HEK293 (cell line): ENCODE measurements around the gene DDX31.

ENCODE experiments used
- CTCF ChIA-PET: fragments of 350-600 bp; formaldehyde crosslinking; extraction: SDS; loops from one replicate; lab custom pipeline; 2021; ENCODE audit warnings: antibody characterized with exemption; lab: Yijun Ruan, JAX
- POLR2A ChIA-PET: fragments of 300-600 bp; formaldehyde crosslinking; extraction: SDS; loops from one replicate; lab custom pipeline; 2020; ENCODE audit warnings: antibody characterized with exemption, inconsistent platforms; lab: Yijun Ruan, JAX
- H3K27ac ChIP-seq: fragments of 200-500 bp; sonication (Bioruptor generic); 2 replicates; pipeline ENCODE4 v1.5.1; 2014; ENCODE audit warnings: low read depth, low read length, control low read depth, inconsistent platforms; ENCODE audit errors: extremely low read depth
- H3K36me3 ChIP-seq, 2 experiments: fragments of 200-500 bp in 1 of 2; sonication (Bioruptor generic) in 1 of 2; 1 replicate in 1 of 2; 2 replicates in 1 of 2; pipeline ENCODE4 v1.5.1; 2014 to 2017; ENCODE audit warnings: inconsistent platforms in 2 of 2, low read length in 2 of 2; ENCODE audit not compliant: control insufficient read depth in 2 of 2, insufficient read depth in 1 of 2
- H3K4me1 ChIP-seq: fragments of 200-500 bp; sonication (Bioruptor generic); 2 replicates; pipeline ENCODE4 v1.5.1; 2014; ENCODE audit warnings: mild to moderate bottlenecking, low read length, inconsistent platforms; ENCODE audit not compliant: control insufficient read depth, insufficient read depth
- H3K4me3 ChIP-seq: 2 replicates; pipeline ENCODE4 v1.5.1; 2011; ENCODE audit warnings: low read depth, mild to moderate bottlenecking, control low read depth, low read length, moderate library complexity
- H3K9me3 ChIP-seq: fragments of 200-500 bp; sonication (Bioruptor generic); 2 replicates; pipeline ENCODE4 v1.5.1; 2014; ENCODE audit warnings: low read depth, low read length, inconsistent platforms; ENCODE audit not compliant: control insufficient read depth, insufficient read depth
- FEZF1 ChIP-seq: fragments of 450-650 bp; formaldehyde crosslinking; IDR thresholded peaks from 2 replicates; pipeline ENCODE4 v1.5.1; 2016; ENCODE audit warnings: missing biosample characterization, missing genetic modification characterization
- GLIS1 ChIP-seq: fragments of 450-650 bp; formaldehyde crosslinking; IDR thresholded peaks from 2 replicates; pipeline ENCODE4 v1.5.1; 2016; ENCODE audit warnings: missing biosample characterization, missing genetic modification characterization
- IKZF3 ChIP-seq: fragments of 450-650 bp; IDR thresholded peaks from 2 replicates; pipeline ENCODE4 v1.5.0; 2018; ENCODE audit warnings: missing biosample characterization, mild to moderate bottlenecking, missing genetic modification characterization, moderate library complexity
- ZBTB17 ChIP-seq: fragments of 450-650 bp; formaldehyde crosslinking; IDR thresholded peaks from 2 replicates; pipeline ENCODE4 v1.5.1; 2016; ENCODE audit warnings: missing biosample characterization, missing genetic modification characterization
- ZBTB44 ChIP-seq: fragments of 450-650 bp; IDR thresholded peaks from 2 replicates; pipeline ENCODE4 v1.5.1; 2018; ENCODE audit warnings: missing biosample characterization, mild to moderate bottlenecking, missing genetic modification characterization
- ZEB2 ChIP-seq: fragments of 450-650 bp; formaldehyde crosslinking; IDR thresholded peaks from 2 replicates; pipeline ENCODE4 v1.5.1; 2016; ENCODE audit warnings: missing biosample characterization, missing genetic modification characterization
- ZNF132 ChIP-seq: fragments of 450-650 bp; formaldehyde crosslinking; IDR thresholded peaks from 2 replicates; pipeline ENCODE4 v1.5.1; 2017; ENCODE audit warnings: missing biosample characterization, missing genetic modification characterization, borderline replicate concordance
- ZNF16 ChIP-seq: fragments of 450-650 bp; formaldehyde crosslinking; IDR thresholded peaks from 2 replicates; pipeline ENCODE4 v1.5.1; 2016; ENCODE audit warnings: low read depth, missing biosample characterization, missing genetic modification characterization
- ZNF2 ChIP-seq: fragments of 450-650 bp; formaldehyde crosslinking; IDR thresholded peaks from 2 replicates; pipeline ENCODE4 v1.5.1; 2016; ENCODE audit warnings: missing biosample characterization, missing genetic modification characterization
- ZNF202 ChIP-seq: fragments of 450-650 bp; formaldehyde crosslinking; IDR thresholded peaks from 2 replicates; pipeline ENCODE4 v1.5.1; 2016; ENCODE audit warnings: missing biosample characterization, missing genetic modification characterization, borderline replicate concordance
- ZNF211 ChIP-seq: fragments of 450-650 bp; formaldehyde crosslinking; IDR thresholded peaks from 2 replicates; pipeline ENCODE4 v1.5.1; 2016; ENCODE audit warnings: low read depth, missing biosample characterization, missing genetic modification characterization
- ZNF239 ChIP-seq: fragments of 450-650 bp; formaldehyde crosslinking; IDR thresholded peaks from 2 replicates; pipeline ENCODE4 v1.5.1; 2016; ENCODE audit warnings: missing biosample characterization, missing genetic modification characterization
- ZNF394 ChIP-seq: fragments of 450-650 bp; formaldehyde crosslinking; IDR thresholded peaks from 2 replicates; pipeline ENCODE4 v1.5.1; 2016; ENCODE audit warnings: missing biosample characterization, missing genetic modification characterization, mild to moderate bottlenecking, moderate library complexity, borderline replicate concordance
- ZNF501 ChIP-seq: fragments of 450-650 bp; formaldehyde crosslinking; IDR thresholded peaks from 2 replicates; pipeline ENCODE4 v1.5.1; 2016; ENCODE audit warnings: missing biosample characterization, missing genetic modification characterization
- ZNF510 ChIP-seq: fragments of 450-650 bp; formaldehyde crosslinking; IDR thresholded peaks from 2 replicates; pipeline ENCODE4 v1.5.1; 2018; ENCODE audit warnings: mild to moderate bottlenecking, missing genetic modification characterization, missing biosample characterization; ENCODE audit not compliant: insufficient replicate concordance
- ZNF580 ChIP-seq: fragments of 450-650 bp; formaldehyde crosslinking; IDR thresholded peaks from 2 replicates; pipeline ENCODE4 v1.5.1; 2016; ENCODE audit warnings: missing biosample characterization, missing genetic modification characterization
- ZNF654 ChIP-seq: fragments of 450-650 bp; formaldehyde crosslinking; IDR thresholded peaks from 2 replicates; pipeline ENCODE4 v1.5.1; 2016; ENCODE audit warnings: low read depth, missing biosample characterization, missing genetic modification characterization
- ZNF704 ChIP-seq: fragments of 450-650 bp; formaldehyde crosslinking; IDR thresholded peaks from 2 replicates; pipeline ENCODE4 v1.5.1; 2016; ENCODE audit warnings: missing biosample characterization, missing genetic modification characterization
- ZNF76 ChIP-seq: fragments of 450-650 bp; formaldehyde crosslinking; IDR thresholded peaks from 2 replicates; pipeline ENCODE4; 2016; ENCODE audit warnings: low read depth, missing biosample characterization, missing genetic modification characterization, borderline replicate concordance
- ZSCAN30 ChIP-seq: fragments of 450-650 bp; IDR thresholded peaks from 2 replicates; pipeline ENCODE4 v1.5.1; 2018; ENCODE audit warnings: missing biosample characterization, mild to moderate bottlenecking, missing genetic modification characterization, moderate library complexity
- TF ChIP-seq, protein P1 (sequence below): fragments of 450-650 bp; formaldehyde crosslinking; IDR thresholded peaks from 2 replicates; pipeline ENCODE4 v1.5.1; 2017; ENCODE audit warnings: missing biosample characterization, mild to moderate bottlenecking, missing genetic modification characterization, moderate library complexity
- TF ChIP-seq, protein P2 (sequence below): fragments of 450-650 bp; formaldehyde crosslinking; IDR thresholded peaks from 2 replicates; pipeline ENCODE4 v1.5.1; 2016; ENCODE audit warnings: missing biosample characterization, missing genetic modification characterization
- TF ChIP-seq, protein P3 (sequence below): fragments of 450-650 bp; formaldehyde crosslinking; IDR thresholded peaks from 2 replicates; pipeline ENCODE4 v1.5.1; 2016; ENCODE audit warnings: missing biosample characterization, missing genetic modification characterization

The DDX31 gene

GRCh38 chr9:132575005-132575609 lies 94.7 kb downstream of the DDX31 start (continued):
- TF ChIP-seq ZNF132 (tag by site-specific recombination) (no peak), IKZF3 (tag by site-specific recombination) (peak; percentile 52; the same call in 1 of the 2 replicates), ZSCAN30 (tag by site-specific recombination) (peak; percentile 91), ZNF394 (tag by site-specific recombination) (peak; percentile 48; the same call in 1 of the 2 replicates), ZNF16 (tag by site-specific recombination) (no peak), ZNF654 (tag by site-specific recombination) (peak; percentile 99), ZNF2 (tag by site-specific recombination) (0 out of 2 replicates have a peak, but pooled peaks have one; percentile 30)
- TF ChIP-seq, protein P1, sequence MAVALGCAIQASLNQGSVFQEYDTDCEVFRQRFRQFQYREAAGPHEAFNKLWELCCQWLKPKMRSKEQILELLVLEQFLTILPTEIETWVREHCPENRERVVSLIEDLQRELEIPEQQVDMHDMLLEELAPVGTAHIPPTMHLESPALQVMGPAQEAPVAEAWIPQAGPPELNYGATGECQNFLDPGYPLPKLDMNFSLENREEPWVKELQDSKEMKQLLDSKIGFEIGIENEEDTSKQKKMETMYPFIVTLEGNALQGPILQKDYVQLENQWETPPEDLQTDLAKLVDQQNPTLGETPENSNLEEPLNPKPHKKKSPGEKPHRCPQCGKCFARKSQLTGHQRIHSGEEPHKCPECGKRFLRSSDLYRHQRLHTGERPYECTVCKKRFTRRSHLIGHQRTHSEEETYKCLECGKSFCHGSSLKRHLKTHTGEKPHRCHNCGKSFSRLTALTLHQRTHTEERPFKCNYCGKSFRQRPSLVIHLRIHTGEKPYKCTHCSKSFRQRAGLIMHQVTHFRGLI, result no peak
- TF ChIP-seq, protein P2, sequence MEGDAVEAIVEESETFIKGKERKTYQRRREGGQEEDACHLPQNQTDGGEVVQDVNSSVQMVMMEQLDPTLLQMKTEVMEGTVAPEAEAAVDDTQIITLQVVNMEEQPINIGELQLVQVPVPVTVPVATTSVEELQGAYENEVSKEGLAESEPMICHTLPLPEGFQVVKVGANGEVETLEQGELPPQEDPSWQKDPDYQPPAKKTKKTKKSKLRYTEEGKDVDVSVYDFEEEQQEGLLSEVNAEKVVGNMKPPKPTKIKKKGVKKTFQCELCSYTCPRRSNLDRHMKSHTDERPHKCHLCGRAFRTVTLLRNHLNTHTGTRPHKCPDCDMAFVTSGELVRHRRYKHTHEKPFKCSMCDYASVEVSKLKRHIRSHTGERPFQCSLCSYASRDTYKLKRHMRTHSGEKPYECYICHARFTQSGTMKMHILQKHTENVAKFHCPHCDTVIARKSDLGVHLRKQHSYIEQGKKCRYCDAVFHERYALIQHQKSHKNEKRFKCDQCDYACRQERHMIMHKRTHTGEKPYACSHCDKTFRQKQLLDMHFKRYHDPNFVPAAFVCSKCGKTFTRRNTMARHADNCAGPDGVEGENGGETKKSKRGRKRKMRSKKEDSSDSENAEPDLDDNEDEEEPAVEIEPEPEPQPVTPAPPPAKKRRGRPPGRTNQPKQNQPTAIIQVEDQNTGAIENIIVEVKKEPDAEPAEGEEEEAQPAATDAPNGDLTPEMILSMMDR (tag by site-specific recombination), result peak; percentile 93

GRCh38 chr9:132572921-132573320 lies 96.9 kb downstream of the DDX31 start:
- H3K36me3 ChIP-seq, result no peaks in the 10 kb centered on the region
- H3K4me1 ChIP-seq, result no peaks in the 10 kb centered on the region
- no peaks in the 10 kb centered on the region for H3K9me3 ChIP-seq
- TF ChIP-seq ZNF501 (tag by site-specific recombination) (no peak), FEZF1 (tag by site-specific recombination) (no peak), ZNF580 (tag by site-specific recombination) (no peak), ZBTB17 (peak; percentile 60)
- TF ChIP-seq, protein P3, sequence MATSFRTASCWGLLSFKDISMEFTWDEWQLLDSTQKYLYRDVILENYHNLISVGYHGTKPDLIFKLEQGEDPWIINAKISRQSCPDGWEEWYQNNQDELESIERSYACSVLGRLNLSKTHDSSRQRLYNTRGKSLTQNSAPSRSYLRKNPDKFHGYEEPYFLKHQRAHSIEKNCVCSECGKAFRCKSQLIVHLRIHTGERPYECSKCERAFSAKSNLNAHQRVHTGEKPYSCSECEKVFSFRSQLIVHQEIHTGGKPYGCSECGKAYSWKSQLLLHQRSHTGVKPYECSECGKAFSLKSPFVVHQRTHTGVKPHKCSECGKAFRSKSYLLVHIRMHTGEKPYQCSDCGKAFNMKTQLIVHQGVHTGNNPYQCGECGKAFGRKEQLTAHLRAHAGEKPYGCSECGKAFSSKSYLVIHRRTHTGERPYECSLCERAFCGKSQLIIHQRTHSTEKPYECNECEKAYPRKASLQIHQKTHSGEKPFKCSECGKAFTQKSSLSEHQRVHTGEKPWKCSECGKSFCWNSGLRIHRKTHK (tag by site-specific recombination), result 0 out of 2 replicates have a peak, but pooled peaks have one; percentile 50
- POLR2A ChIA-PET, result interaction anchor here (0.6 kb wide), 1 partner anchor 31 kb away, joined by 3 read pairs; no protein-coding TSS in a partner anchor
- no peak overlapping the region for H3K4me3 ChIP-seq
- no peak overlapping the region for H3K27ac ChIP-seq
- CTCF ChIA-PET, result interaction anchor here (0.7 to 5.7 kb wide), 5 partner anchors 12 to 810 kb away, joined by 3 to 54 read pairs (median 4); no protein-coding TSS in a partner anchor

DNA sequence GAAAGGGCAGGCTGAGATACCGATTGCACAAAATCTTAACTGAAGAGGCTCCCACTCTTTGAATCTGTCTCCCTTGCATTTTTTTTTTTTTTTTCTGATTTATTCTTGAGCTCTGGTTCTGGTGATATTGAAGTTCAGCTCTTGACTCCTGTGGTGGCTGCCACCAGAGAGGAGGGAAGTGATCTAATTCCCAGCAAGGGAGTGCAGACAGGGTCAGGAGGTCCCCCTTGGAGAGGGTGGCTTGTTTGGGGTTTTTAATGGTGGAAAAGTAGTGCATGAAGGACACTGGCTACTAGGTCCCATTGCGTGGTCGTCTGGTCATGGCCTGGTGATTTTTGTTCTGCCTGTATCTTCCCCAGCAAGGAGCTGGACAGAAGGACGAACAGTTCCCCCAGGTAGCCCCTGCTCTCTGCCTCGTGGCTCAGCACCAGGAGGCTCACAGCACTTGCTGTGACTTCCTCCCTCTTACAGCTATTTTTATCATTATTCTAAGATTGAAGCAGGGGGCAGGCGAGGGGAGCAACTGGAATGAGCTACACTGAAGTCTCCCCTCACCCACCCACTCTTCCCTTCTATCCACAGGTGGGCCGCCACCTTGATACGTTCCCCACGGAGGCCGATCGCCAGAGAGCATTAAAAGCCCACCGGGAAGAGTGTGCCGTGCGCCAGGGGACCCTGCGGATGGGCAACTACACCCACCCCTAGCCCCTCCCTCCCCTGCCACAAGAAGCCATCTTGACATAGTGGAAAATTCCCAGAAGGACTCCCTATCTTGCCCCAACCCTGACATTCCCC lies 97.8 kb downstream of the DDX31 start:
- ChIA-PET CTCF (interaction anchor here (0.5 to 5.7 kb wide), 7 partner anchors 8 to 817 kb away, joined by 3 to 54 read pairs (median 4); no protein-coding TSS in a partner anchor), POLR2A (interaction anchor here (0.6 kb wide), 1 partner anchor 30 kb away, joined by 3 read pairs; no protein-coding TSS in a partner anchor)
- H3K9me3 ChIP-seq, result no peaks in the 10 kb centered on the region
- no peaks in the 10 kb centered on the region for H3K36me3 ChIP-seq
- H3K4me1 ChIP-seq, result no peaks in the 10 kb centered on the region
- H3K27ac ChIP-seq, result no peak overlapping the region
- no peak overlapping the region for H3K4me3 ChIP-seq
- TF ChIP-seq ZNF704, result no peak
- peak; percentile 70 for TF ChIP-seq GLIS1
- no peak for TF ChIP-seq ZNF211
- no peak for TF ChIP-seq ZBTB44
- no peak for TF ChIP-seq ZEB2 (tag by site-specific recombination)
- TF ChIP-seq ZNF202 (tag by site-specific recombination), result no peak
- no peak for TF ChIP-seq ZNF239 (tag by site-specific recombination)
- no peak for TF ChIP-seq ZNF510 (tag by site-specific recombination)
- TF ChIP-seq ZNF76 (tag by site-specific recombination), result no peak
